Ovary (tissue), 3 donors: ENCODE data around the gene SMARCA4.

ENCODE experiments used
- CTCF ChIP-seq, 3 donors: fragments of 450-650 bp in 2 of 3; fragments of 200-600 bp in 1 of 3; IDR thresholded peaks; one replicate each; pipeline versions ENCODE4 v1.5.1 to v1.8.0; 2016 to 2022; ENCODE audit warnings: antibody characterized with exemption in 3 of 3, mild to moderate bottlenecking in 1 of 3
- POLR2A ChIP-seq: fragments of 450-650 bp; IDR thresholded peaks from one replicate; pipeline ENCODE4 v1.6.1; 2017; ENCODE audit warnings: antibody characterized with exemption, mild to moderate bottlenecking, moderate library complexity
- donor health status: DM: no; HTN: no; CAD: no.

GRCh38 chr19:11010041-11010440 lies 49.2 kb downstream of the SMARCA4 start:
- no peak for TF ChIP-seq CTCF (IDR thresholded peaks at IDR 0.05)
- no peak for TF ChIP-seq POLR2A
